Measurements from ENCODE around the gene EEPD1.

DNA sequence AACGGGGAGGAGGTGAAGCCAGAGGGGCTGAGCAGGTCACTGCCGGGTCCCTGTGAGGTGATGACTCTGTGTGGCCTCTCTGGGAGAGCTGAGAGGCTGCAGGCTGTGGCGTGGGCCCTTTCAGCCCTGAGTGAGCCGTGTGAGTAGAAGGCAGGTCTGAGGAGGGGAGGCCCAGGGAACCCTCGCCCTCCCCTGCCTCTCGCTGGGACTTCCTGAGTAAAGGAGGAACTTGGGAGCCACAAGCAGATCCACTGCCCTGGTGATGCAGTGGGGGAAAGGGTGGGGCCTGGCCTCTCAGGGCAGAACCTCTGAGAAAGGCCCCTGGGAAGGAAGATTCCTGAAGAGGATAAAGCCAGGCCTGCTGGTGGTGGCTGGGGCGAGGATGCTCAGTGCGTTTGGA lies 22.8 kb downstream of the EEPD1 start:
- TF ChIP-seq, protein P1, sequence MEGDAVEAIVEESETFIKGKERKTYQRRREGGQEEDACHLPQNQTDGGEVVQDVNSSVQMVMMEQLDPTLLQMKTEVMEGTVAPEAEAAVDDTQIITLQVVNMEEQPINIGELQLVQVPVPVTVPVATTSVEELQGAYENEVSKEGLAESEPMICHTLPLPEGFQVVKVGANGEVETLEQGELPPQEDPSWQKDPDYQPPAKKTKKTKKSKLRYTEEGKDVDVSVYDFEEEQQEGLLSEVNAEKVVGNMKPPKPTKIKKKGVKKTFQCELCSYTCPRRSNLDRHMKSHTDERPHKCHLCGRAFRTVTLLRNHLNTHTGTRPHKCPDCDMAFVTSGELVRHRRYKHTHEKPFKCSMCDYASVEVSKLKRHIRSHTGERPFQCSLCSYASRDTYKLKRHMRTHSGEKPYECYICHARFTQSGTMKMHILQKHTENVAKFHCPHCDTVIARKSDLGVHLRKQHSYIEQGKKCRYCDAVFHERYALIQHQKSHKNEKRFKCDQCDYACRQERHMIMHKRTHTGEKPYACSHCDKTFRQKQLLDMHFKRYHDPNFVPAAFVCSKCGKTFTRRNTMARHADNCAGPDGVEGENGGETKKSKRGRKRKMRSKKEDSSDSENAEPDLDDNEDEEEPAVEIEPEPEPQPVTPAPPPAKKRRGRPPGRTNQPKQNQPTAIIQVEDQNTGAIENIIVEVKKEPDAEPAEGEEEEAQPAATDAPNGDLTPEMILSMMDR (IDR thresholded peaks at IDR 0.05; ENCODE audit: borderline replicate concordance, extremely low read depth, low read length, poor library complexity, severe bottlenecking) = no peak
- TF ChIP-seq EZH2 (IDR thresholded peaks at IDR 0.05; ENCODE audit: borderline replicate concordance, low read depth, low read length, severe bottlenecking) = no peak

All from DND-41 (cell line).